Measurements from ENCODE around the gene MPP3.

- TF ChIP-seq CTCF (IDR thresholded peaks at IDR 0.05), result no peak
- no peak for TF ChIP-seq POLR2A (IDR thresholded peaks at IDR 0.05)
Observed at GRCh38 chr17:43879723-43880419, 46.9 kb upstream of the MPP3 start.

Data from testis (tissue), 2 donors.